ENCODE data around the gene RAI1.

Gene RAI1

DNA sequence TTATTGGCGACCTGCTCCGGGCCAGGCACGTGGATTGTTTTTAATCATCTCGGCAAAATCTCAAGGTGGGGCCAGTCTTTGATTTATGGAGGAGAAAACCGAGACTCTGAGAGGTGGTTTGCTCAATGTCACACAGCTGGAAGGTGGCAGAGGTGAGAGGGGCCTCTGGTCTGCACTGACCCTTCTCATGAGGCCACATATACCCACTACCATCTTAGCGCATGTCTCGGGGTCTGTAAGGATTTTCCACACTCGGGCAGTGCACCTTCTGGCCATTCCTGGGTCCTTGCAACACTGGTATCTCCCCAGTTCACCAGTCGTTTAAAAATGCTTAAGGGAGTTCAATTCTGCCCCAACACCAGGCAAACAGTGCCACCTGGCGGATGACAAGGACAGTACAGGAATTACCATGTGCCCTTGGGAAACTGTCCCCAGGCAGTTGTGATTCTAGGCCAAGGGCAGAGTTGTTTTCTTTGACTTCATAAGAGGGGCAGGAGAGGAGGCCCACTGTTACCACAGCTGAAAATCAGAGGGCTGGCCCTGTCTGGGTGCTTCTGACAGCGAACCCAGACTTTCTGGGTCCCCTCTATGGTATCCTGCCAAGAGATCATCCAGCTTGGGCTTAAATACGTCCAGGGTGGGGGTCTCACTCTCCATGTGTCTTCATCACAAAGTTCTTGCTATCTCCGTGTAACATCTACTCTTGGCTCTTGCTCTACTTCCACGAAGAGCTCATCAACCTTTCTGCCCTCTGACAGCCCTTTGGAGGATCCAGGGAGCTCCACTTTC is 39.4 kb upstream of the RAI1 start:
- TF ChIP-seq, protein P1, sequence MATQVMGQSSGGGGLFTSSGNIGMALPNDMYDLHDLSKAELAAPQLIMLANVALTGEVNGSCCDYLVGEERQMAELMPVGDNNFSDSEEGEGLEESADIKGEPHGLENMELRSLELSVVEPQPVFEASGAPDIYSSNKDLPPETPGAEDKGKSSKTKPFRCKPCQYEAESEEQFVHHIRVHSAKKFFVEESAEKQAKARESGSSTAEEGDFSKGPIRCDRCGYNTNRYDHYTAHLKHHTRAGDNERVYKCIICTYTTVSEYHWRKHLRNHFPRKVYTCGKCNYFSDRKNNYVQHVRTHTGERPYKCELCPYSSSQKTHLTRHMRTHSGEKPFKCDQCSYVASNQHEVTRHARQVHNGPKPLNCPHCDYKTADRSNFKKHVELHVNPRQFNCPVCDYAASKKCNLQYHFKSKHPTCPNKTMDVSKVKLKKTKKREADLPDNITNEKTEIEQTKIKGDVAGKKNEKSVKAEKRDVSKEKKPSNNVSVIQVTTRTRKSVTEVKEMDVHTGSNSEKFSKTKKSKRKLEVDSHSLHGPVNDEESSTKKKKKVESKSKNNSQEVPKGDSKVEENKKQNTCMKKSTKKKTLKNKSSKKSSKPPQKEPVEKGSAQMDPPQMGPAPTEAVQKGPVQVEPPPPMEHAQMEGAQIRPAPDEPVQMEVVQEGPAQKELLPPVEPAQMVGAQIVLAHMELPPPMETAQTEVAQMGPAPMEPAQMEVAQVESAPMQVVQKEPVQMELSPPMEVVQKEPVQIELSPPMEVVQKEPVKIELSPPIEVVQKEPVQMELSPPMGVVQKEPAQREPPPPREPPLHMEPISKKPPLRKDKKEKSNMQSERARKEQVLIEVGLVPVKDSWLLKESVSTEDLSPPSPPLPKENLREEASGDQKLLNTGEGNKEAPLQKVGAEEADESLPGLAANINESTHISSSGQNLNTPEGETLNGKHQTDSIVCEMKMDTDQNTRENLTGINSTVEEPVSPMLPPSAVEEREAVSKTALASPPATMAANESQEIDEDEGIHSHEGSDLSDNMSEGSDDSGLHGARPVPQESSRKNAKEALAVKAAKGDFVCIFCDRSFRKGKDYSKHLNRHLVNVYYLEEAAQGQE (IDR thresholded peaks at IDR 0.05; ENCODE audit: insufficient read depth in 1 of 2, low read depth in 2 of 2, low read length in 2 of 2), result no peak
- TF ChIP-seq POLR2AphosphoS5 (IDR thresholded peaks at IDR 0.05; ENCODE audit: low read depth, low read length), result no peak
- no peak for TF ChIP-seq TAF1 (IDR thresholded peaks at IDR 0.05; ENCODE audit: borderline replicate concordance, insufficient read depth, low read length)
- TF ChIP-seq SIN3A (IDR thresholded peaks at IDR 0.05; ENCODE audit: borderline replicate concordance, insufficient read depth, low read length), result no peak
- no peak for TF ChIP-seq FOXP2 (optimal IDR thresholded peaks at IDR 0.05; ENCODE audit: borderline replicate concordance, extremely low read depth, extremely low read length, insufficient read depth)

DNA sequence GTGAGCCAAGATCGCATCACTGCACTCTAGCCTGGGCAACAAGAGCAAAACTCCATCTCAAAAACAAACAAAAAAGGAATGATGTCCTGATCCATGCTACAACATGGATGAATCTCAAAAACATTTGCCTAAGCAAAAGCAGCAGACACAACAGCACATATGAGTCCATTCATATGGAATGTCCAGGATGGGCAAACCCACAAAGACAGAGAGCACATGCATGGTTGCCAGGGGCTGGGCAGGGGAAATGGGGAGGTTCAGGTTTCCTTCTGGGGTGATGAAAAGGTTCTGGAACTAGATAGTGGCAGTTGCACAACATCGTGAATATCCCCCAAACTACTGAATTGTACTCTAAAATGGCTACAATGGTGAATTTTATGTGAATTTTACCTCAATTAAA is 35.3 kb upstream of the RAI1 start:
- TF ChIP-seq POLR2AphosphoS5 (IDR thresholded peaks at IDR 0.05; ENCODE audit: low read depth, low read length) (no peak), SIN3A (IDR thresholded peaks at IDR 0.05; ENCODE audit: borderline replicate concordance, insufficient read depth, low read length) (no peak), TAF1 (IDR thresholded peaks at IDR 0.05; ENCODE audit: borderline replicate concordance, insufficient read depth, low read length) (no peak), FOXP2 (optimal IDR thresholded peaks at IDR 0.05; ENCODE audit: borderline replicate concordance, extremely low read depth, extremely low read length, insufficient read depth) (no peak)
- TF ChIP-seq, protein P1 (IDR thresholded peaks at IDR 0.05; ENCODE audit: insufficient read depth in 1 of 2, low read depth in 2 of 2, low read length in 2 of 2), result no peak

DNA sequence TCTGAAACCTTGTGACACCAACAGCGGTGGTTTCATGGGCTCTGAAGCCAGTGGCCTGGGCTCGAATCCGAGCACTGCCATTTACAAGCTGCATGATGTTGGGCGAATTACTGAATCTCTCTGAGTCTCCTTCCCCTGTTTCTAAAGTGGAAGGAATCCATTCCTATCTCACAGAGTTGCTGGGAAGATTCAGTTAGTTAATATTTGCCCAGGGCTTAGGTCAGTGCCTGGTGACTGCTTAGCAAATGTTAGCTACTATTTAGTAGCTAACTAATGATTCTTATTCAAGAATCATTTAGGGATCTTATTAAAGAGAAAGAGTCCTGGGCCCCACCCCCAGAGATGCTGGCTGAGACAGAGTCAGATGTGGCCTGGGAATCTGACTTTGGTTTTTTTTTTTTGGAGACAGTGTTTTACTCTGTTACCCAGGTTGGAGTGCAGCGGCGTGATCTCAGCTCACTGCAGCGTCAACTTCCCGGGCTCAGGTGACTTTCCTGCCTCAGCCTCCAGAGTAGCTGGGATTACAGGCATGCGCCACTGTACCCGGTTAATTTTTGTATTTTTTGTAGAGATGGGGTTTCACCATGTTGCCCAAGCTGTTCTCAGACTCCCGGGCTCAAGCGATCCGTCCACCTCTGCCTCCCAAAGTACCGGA is 33.6 kb upstream of the RAI1 start:
- TF ChIP-seq POLR2AphosphoS5 (IDR thresholded peaks at IDR 0.05; ENCODE audit: low read depth, low read length) (no peak), TAF1 (IDR thresholded peaks at IDR 0.05; ENCODE audit: borderline replicate concordance, insufficient read depth, low read length) (no peak), SIN3A (IDR thresholded peaks at IDR 0.05; ENCODE audit: borderline replicate concordance, insufficient read depth, low read length) (no peak), FOXP2 (optimal IDR thresholded peaks at IDR 0.05; ENCODE audit: borderline replicate concordance, extremely low read depth, extremely low read length, insufficient read depth) (no peak)
- TF ChIP-seq, protein P1 (IDR thresholded peaks at IDR 0.05; ENCODE audit: insufficient read depth in 1 of 2, low read depth in 2 of 2, low read length in 2 of 2), result no peak

DNA sequence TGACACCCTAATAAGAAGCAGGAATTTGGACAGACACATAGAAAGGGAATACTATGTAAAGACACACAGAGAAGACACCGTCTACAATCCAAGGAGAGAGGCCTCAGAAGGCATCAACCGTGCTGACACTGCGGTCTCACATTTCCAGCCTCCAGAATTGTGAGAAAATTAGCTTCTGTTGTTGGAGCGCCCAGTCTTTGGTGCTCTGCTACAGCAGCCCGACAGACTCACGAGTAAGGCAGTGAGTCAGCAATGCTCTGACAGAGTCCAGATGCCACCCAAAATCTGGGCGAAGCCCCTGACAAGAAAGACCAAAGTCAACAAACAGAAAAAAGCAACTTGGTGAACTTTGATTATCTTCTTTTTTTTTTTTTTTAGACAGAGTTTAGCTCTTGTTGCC is 32.5 kb upstream of the RAI1 start:
- TF ChIP-seq SIN3A (IDR thresholded peaks at IDR 0.05; ENCODE audit: borderline replicate concordance, insufficient read depth, low read length), result no peak
- TF ChIP-seq POLR2AphosphoS5 (IDR thresholded peaks at IDR 0.05; ENCODE audit: low read depth, low read length), result no peak
- TF ChIP-seq FOXP2 (optimal IDR thresholded peaks at IDR 0.05; ENCODE audit: borderline replicate concordance, extremely low read depth, extremely low read length, insufficient read depth), result no peak
- no peak for TF ChIP-seq TAF1 (IDR thresholded peaks at IDR 0.05; ENCODE audit: borderline replicate concordance, insufficient read depth, low read length)
- TF ChIP-seq, protein P1 (IDR thresholded peaks at IDR 0.05; ENCODE audit: insufficient read depth in 1 of 2, low read depth in 2 of 2, low read length in 2 of 2), result no peak

Measured in PFSK-1 (cell line).